Cardiac muscle cell (in vitro differentiated cells and primary cell): ENCODE data around the gene XCL1. TPM values are rescaled to one million over a fixed set of nuclear protein-coding genes. Genes with fewer than 3 reads are reported as not detected.
"Not testable (repeated sequence)": the region's sequence is repeated elsewhere in the genome, so short reads cannot be mapped to it uniquely, and the experiment has no call there.

Source experiments
- DNase-seq, 2 donors: peaks; one replicate each; pipeline versions ENCODE4 v3.0.0 to v3.0.0-alpha.2; 2010 to 2017; ENCODE audit warnings: low read depth in 1 of 2, low spot score in 1 of 2
- H3K27ac ChIP-seq: fragments of 200-600 bp; sonication (generic); 2 replicates; pipeline ENCODE4 v1.5.1; 2016
- H3K27me3 ChIP-seq: fragments of 200-600 bp; sonication (generic); 2 replicates; pipeline ENCODE4 v1.6.0; 2016; ENCODE audit warnings: control low read depth
- H3K36me3 ChIP-seq: fragments of 200-600 bp; sonication (generic); 2 replicates; pipeline ENCODE4 v1.5.1; 2016; ENCODE audit warnings: control low read depth
- H3K4me1 ChIP-seq: fragments of 200-600 bp; sonication (generic); 2 replicates; pipeline ENCODE4 v1.8.1; 2017; ENCODE audit warnings: low read depth, mild to moderate bottlenecking, mixed run types
- H3K4me3 ChIP-seq: fragments of 200-600 bp; sonication (generic); 2 replicates; pipeline ENCODE4 v1.5.1; 2016; ENCODE audit warnings: mild to moderate bottlenecking
- H3K9me3 ChIP-seq: fragments of 200-600 bp; sonication (generic); 2 replicates; pipeline ENCODE4 v1.5.1; 2017; ENCODE audit warnings: low read depth, mild to moderate bottlenecking, control low read depth
- polyA plus RNA-seq: library from polyadenylated mRNA; unstranded; fragments of >200 nt; fragmentation: Nextera tagmentation; extraction: Ambion mirVana; gene quantifications from 2 replicates; pipeline ENCODE4 v1.2.1, GENCODE V29; 2016
- total RNA-seq: library from RNA; depleted of rRNA; stranded (reverse); fragments of >200 nt; gene quantifications from 2 replicates; pipeline ENCODE4 v1.2.3, GENCODE V29; 2016
- TF ChIP-seq, protein P1 (sequence below): IDR thresholded peaks from 2 replicates; pipeline ENCODE4 v1.5.1; 2012; ENCODE audit warnings: low read depth, mild to moderate bottlenecking, low read length

XCL1 gene
- total and polyA plus RNA-seq, 2 experiments from 2014 or later = 0.54 to 1.6 TPM

DNA sequence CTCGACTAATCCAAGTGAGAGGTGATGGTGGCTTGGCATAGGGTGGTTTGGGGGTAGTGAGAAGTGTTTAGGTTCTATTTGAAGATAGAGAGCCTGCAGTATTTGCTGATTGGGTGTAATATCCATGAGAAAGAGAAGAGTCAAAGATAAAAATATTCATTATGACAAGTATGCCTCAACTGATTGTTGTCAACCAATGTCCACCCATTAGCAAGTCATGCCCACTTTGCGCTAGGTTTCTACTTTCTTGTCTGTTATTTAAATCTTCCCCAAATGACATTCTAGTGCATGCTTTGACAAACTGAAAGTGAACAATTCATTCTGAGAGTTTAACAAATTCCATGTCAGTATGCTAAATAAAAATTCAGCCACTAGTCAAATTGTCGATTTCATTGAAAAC is 3.8 kb upstream of the XCL1 start:
- H3K4me3 ChIP-seq = no peak overlapping the region
- TF ChIP-seq, protein P1, sequence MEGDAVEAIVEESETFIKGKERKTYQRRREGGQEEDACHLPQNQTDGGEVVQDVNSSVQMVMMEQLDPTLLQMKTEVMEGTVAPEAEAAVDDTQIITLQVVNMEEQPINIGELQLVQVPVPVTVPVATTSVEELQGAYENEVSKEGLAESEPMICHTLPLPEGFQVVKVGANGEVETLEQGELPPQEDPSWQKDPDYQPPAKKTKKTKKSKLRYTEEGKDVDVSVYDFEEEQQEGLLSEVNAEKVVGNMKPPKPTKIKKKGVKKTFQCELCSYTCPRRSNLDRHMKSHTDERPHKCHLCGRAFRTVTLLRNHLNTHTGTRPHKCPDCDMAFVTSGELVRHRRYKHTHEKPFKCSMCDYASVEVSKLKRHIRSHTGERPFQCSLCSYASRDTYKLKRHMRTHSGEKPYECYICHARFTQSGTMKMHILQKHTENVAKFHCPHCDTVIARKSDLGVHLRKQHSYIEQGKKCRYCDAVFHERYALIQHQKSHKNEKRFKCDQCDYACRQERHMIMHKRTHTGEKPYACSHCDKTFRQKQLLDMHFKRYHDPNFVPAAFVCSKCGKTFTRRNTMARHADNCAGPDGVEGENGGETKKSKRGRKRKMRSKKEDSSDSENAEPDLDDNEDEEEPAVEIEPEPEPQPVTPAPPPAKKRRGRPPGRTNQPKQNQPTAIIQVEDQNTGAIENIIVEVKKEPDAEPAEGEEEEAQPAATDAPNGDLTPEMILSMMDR = no peak
- H3K27ac ChIP-seq = no peak overlapping the region
- no peaks in the 10 kb centered on the region for H3K9me3 ChIP-seq
- peaks cover 12% of the 10 kb centered on the region for H3K4me1 ChIP-seq
- H3K27me3 ChIP-seq = no peaks in the 10 kb centered on the region
- H3K36me3 ChIP-seq = no peaks in the 10 kb centered on the region
- no peak for DNase-seq

GRCh38 chr1:168574234-168574633 is 2.2 kb upstream of the XCL1 start:
- H3K4me1 ChIP-seq = peaks cover 21% of the 10 kb centered on the region
- not testable (repeated sequence) for H3K27ac ChIP-seq, H3K27me3 ChIP-seq, H3K4me3 ChIP-seq, H3K9me3 ChIP-seq, H3K36me3 ChIP-seq
- DNase-seq = peak; percentile 9 to 68

GRCh38 chr1:168578531-168579185 is 2.3 kb downstream of the XCL1 start:
- H3K4me1 ChIP-seq = peaks cover 14% of the 10 kb centered on the region
- H3K27ac ChIP-seq, H3K4me3 ChIP-seq, H3K27me3 ChIP-seq, DNase-seq, H3K36me3 ChIP-seq, H3K9me3 ChIP-seq: not testable (repeated sequence)

GRCh38 chr1:168580290-168580689 is 3.9 kb downstream of the XCL1 start:
- peaks cover 14% of the 10 kb centered on the region for H3K4me1 ChIP-seq
- not testable (repeated sequence) for H3K27ac ChIP-seq, H3K36me3 ChIP-seq, H3K27me3 ChIP-seq, H3K4me3 ChIP-seq, H3K9me3 ChIP-seq, DNase-seq

GRCh38 chr1:168580991-168581390 is 4.6 kb downstream of the XCL1 start:
- DNase-seq, H3K27ac ChIP-seq: not testable (repeated sequence)
- peaks cover 17% of the 10 kb centered on the region for H3K4me1 ChIP-seq

DNA sequence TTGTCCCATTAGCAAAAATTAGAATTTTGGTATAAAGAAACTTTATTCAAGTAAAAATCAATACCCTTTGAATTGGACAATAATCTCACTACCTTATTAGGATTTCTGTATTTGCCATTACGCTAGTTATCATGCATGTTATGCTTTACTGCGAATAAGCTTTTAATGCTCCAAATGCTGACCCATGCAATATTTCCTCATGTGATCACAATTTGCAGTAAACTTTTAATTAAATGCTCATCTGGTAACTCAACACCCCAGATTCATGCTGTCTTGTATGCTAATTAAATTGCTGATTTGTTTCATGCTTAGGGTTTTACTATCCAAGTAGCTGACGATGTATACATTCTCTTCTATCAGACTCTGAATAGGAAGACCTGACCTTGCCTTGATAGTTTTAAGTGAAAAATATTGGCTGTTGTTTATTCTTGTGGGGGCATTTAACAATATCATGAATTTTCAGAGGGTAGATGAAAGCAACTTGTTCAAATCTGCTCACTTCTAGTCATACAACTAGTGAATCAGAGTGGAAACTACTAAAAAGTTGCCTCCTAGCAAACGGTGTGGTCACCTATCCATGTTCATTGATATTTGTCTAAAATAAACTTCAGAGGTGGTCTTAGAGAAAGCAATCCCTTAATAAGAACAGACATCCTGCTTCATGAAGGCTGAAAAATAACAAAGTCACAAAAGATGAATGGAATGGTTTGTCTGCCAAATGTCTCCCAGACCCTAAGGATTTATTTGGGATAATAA is 5.6 kb downstream of the XCL1 start:
- Histone ChIP-seq H3K4me1 (peaks cover 17% of the 10 kb centered on the region), H3K36me3 (no peaks in the 10 kb centered on the region), H3K27me3 (no peaks in the 10 kb centered on the region), H3K4me3 (no peak overlapping the region), H3K9me3 (no peaks in the 10 kb centered on the region), H3K27ac (no peak overlapping the region)
- no peak for DNase-seq
- TF ChIP-seq, protein P1 = no peak

More at GRCh38 chr1:168580991-168581390, 4.6 kb downstream of the XCL1 start:
- H3K9me3 ChIP-seq, H3K36me3 ChIP-seq, H3K27me3 ChIP-seq, H3K4me3 ChIP-seq: not testable (repeated sequence)

DNA sequence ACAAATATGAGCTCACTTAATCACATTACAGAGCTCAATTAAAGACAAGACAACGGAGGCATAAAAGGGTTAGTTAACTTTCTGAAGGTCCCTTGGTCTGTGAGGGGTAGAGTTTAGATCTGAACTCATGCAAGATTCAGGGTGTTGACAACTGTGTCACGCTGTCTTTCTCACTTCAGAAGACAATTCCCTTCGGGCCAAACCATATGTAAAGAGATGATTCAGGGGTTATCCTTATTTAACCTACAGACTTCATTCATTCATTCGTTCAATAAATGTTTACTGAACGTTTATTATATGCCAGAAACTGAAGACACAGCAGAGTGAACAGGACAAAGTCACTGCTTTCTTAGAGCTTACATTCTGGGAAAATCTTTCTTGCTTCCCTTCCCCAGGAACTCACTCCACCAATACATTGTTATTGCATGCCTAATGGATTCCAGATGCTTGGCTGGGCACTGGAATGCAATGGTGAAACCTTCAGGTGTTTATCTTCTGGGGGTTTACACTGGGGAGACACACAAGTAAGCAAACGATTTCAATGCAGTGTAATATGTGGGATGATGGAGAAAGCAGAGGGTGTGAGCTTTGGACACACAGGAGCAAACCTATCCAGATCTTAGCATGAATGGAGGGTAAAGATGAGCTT is 6.4 kb downstream of the XCL1 start:
- H3K36me3 ChIP-seq = no peaks in the 10 kb centered on the region
- H3K4me3 ChIP-seq = no peak overlapping the region
- peaks cover 13% of the 10 kb centered on the region for H3K4me1 ChIP-seq
- H3K9me3 ChIP-seq = no peaks in the 10 kb centered on the region
- peak in 1 of 2 donors; percentile 35 for DNase-seq
- TF ChIP-seq, protein P1 = no peak
- H3K27me3 ChIP-seq = no peaks in the 10 kb centered on the region
- H3K27ac ChIP-seq = no peak overlapping the region
